G401.6 (cell line): ENCODE results near the gene CDH2.

Experiments used
- FAIRE-seq: peaks from 2 replicates; lab custom pipeline; 2012; peaks lifted over from hg19 to GRCh38; lab: Jason Lieb, UNC

Gene CDH2

GRCh38 chr18:28086670-28087552 is 90.0 kb downstream of the CDH2 start:
- no peak for FAIRE-seq

GRCh38 chr18:28081516-28081915 is 95.4 kb downstream of the CDH2 start:
- FAIRE-seq, result no peak

GRCh38 chr18:28080876-28081300 is 96.0 kb downstream of the CDH2 start:
- no peak for FAIRE-seq

- no peak for FAIRE-seq
Observed at GRCh38 chr18:28079883-28080282, 97.0 kb downstream of the CDH2 start.

- FAIRE-seq, result no peak
Observed at GRCh38 chr18:28078849-28079248, 98.1 kb downstream of the CDH2 start.

GRCh38 chr18:28078298-28078697 is 98.6 kb downstream of the CDH2 start:
- no peak for FAIRE-seq

GRCh38 chr18:28075501-28075900 is 101.4 kb downstream of the CDH2 start:
- FAIRE-seq, result no peak

- no peak for FAIRE-seq
Observed at GRCh38 chr18:28074076-28074475, 102.9 kb downstream of the CDH2 start.

- no peak for FAIRE-seq
Observed at GRCh38 chr18:28073658-28074057, 103.3 kb downstream of the CDH2 start.

GRCh38 chr18:28071199-28071598 is 105.7 kb downstream of the CDH2 start:
- no peak for FAIRE-seq

GRCh38 chr18:28068207-28068606 is 108.7 kb downstream of the CDH2 start:
- no peak for FAIRE-seq

GRCh38 chr18:28067346-28067745 is 109.6 kb downstream of the CDH2 start:
- no peak for FAIRE-seq

GRCh38 chr18:28065793-28066186 is 111.1 kb downstream of the CDH2 start:
- FAIRE-seq, result no peak

GRCh38 chr18:28065031-28065792 is 111.7 kb downstream of the CDH2 start:
- no peak for FAIRE-seq

GRCh38 chr18:28063926-28064325 is 113.0 kb downstream of the CDH2 start:
- FAIRE-seq, result no peak

- FAIRE-seq, result no peak
Observed at GRCh38 chr18:28063271-28063761, 113.6 kb downstream of the CDH2 start.

- no peak for FAIRE-seq
Observed at GRCh38 chr18:28062443-28062842, 114.5 kb downstream of the CDH2 start.

GRCh38 chr18:28059861-28060260 is 117.1 kb downstream of the CDH2 start:
- FAIRE-seq, result no peak

- no peak for FAIRE-seq
Observed at GRCh38 chr18:28050545-28050944, 126.4 kb downstream of the CDH2 start.

GRCh38 chr18:28048612-28049011 is 128.3 kb downstream of the CDH2 start:
- no peak for FAIRE-seq

- FAIRE-seq, result no peak
Observed at GRCh38 chr18:28045880-28046279, 131.1 kb downstream of the CDH2 start.

- FAIRE-seq, result no peak
Observed at GRCh38 chr18:28045176-28045810, 131.6 kb downstream of the CDH2 start.

- FAIRE-seq, result no peak
Observed at GRCh38 chr18:28044036-28044435, 132.9 kb downstream of the CDH2 start.
